Measurements from ENCODE around the gene ZKSCAN4.

DNA sequence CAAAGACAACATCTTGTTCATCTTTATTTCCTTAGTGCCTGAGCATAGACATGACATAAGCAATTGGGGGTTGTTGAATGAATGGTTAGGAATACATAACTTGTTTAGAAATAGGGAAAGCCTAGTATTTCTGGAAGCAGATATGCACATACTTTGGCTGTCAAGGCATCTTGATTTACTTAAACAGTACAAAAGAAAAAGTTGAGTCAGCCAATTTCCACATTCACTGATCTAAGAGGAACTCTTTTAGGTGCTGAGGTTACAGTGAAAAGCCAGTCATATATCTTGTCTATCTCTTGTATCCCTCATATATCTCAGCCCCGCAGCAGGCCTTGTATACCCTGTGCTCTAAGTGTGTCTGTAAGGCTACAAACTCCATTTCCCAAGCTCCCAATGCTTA lies 11.6 kb downstream of the ZKSCAN4 start:
- TF ChIP-seq, protein P1, sequence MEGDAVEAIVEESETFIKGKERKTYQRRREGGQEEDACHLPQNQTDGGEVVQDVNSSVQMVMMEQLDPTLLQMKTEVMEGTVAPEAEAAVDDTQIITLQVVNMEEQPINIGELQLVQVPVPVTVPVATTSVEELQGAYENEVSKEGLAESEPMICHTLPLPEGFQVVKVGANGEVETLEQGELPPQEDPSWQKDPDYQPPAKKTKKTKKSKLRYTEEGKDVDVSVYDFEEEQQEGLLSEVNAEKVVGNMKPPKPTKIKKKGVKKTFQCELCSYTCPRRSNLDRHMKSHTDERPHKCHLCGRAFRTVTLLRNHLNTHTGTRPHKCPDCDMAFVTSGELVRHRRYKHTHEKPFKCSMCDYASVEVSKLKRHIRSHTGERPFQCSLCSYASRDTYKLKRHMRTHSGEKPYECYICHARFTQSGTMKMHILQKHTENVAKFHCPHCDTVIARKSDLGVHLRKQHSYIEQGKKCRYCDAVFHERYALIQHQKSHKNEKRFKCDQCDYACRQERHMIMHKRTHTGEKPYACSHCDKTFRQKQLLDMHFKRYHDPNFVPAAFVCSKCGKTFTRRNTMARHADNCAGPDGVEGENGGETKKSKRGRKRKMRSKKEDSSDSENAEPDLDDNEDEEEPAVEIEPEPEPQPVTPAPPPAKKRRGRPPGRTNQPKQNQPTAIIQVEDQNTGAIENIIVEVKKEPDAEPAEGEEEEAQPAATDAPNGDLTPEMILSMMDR (IDR thresholded peaks at IDR 0.05): no peak
- no peak for TF ChIP-seq POLR2A (IDR thresholded peaks at IDR 0.05)

Data from thyroid gland (tissue), 4 donors.